NT2/D1 (cell line): ENCODE data around the gene MERTK.
"Not testable (repeated sequence)": the region's sequence is repeated elsewhere in the genome, so short reads cannot be mapped to it uniquely, and the experiment has no call there.

ENCODE experiments used
- SUZ12 ChIP-seq: IDR thresholded peaks from 2 replicates; pipeline ENCODE4 v1.6.1; 2011; ENCODE audit not compliant: insufficient read length, insufficient read depth; ENCODE audit errors: extremely low read depth
- YY1 ChIP-seq: IDR thresholded peaks from 2 replicates; pipeline ENCODE4 v1.6.1; 2011; ENCODE audit not compliant: insufficient read length, insufficient read depth
- ZNF274 ChIP-seq: IDR thresholded peaks from 2 replicates; pipeline ENCODE4 v1.6.1; 2011; ENCODE audit warnings: mild to moderate bottlenecking, low read depth, low read length

DNA sequence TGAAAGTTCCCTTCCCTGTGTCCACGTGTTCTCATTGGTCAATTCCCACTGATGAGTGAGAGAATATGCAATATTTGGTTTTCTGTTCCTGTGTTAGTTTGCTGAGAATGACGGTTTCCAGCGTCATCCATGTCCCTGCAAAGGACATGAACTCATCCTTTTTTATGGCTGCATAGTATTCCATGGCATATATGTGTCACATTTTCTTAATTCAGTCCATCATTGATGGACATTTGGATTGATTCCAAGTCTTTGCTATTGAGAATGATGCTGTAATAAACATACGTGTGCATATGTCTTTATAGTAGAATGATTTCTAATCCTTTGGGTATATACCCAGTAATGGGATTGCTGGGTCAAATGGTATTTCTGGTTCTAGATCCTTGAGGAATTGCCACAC lies 35.5 kb downstream of the MERTK start:
- not testable (repeated sequence) for TF ChIP-seq YY1, ZNF274, SUZ12
